ENCODE results near the gene RAB29.

Gene RAB29

GRCh38 chr1:205769641-205770365, 5.5 kb downstream of the RAB29 start:
- Mint-ChIP-seq H3K27me3 (ENCODE audit: low read depth) (peaks cover 40% of the 10 kb centered on the region), H3K4me3 (no peak overlapping the region), H3K27ac (no peak overlapping the region), H3K36me3 (ENCODE audit: low read depth) (no peaks in the 10 kb centered on the region), H3K4me1 (peaks cover 5% of the 10 kb centered on the region), H3K9me3 (no peaks in the 10 kb centered on the region)
- TF ChIP-seq CTCF (IDR thresholded peaks at IDR 0.05; ENCODE audit: unreplicated experiment in 3 of 3): no peak

GRCh38 chr1:205767248-205767647, 8.0 kb downstream of the RAB29 start:
- Mint-ChIP-seq H3K9me3 (no peaks in the 10 kb centered on the region), H3K27me3 (ENCODE audit: low read depth) (peaks cover 16% of the 10 kb centered on the region), H3K36me3 (ENCODE audit: low read depth) (no peaks in the 10 kb centered on the region), H3K4me3 (no peak overlapping the region), H3K27ac (no peak overlapping the region), H3K4me1 (no peaks in the 10 kb centered on the region)
- no peak for TF ChIP-seq CTCF (IDR thresholded peaks at IDR 0.05; ENCODE audit: unreplicated experiment in 3 of 3)

- Mint-ChIP-seq H3K4me3 (no peak overlapping the region), H3K9me3 (no peaks in the 10 kb centered on the region), H3K27me3 (ENCODE audit: low read depth) (peaks cover 9% of the 10 kb centered on the region), H3K36me3 (ENCODE audit: low read depth) (no peaks in the 10 kb centered on the region), H3K4me1 (no peaks in the 10 kb centered on the region), H3K27ac (no peak overlapping the region)
- no peak for TF ChIP-seq CTCF (IDR thresholded peaks at IDR 0.05; ENCODE audit: unreplicated experiment in 3 of 3)
These were observed 8.7 kb downstream of the RAB29 start for GRCh38 chr1:205766570-205766969.

- no peak overlapping the region for H3K4me3 Mint-ChIP-seq
- H3K4me1 Mint-ChIP-seq: no peaks in the 10 kb centered on the region
- H3K27me3 Mint-ChIP-seq (ENCODE audit: low read depth): peaks cover 5% of the 10 kb centered on the region
- TF ChIP-seq CTCF (IDR thresholded peaks at IDR 0.05; ENCODE audit: unreplicated experiment in 3 of 3): no peak
- no peaks in the 10 kb centered on the region for H3K36me3 Mint-ChIP-seq (ENCODE audit: low read depth)
- H3K9me3 Mint-ChIP-seq: no peaks in the 10 kb centered on the region
- H3K27ac Mint-ChIP-seq: no peak overlapping the region
These were observed 9.2 kb downstream of the RAB29 start for GRCh38 chr1:205766038-205766437.

- no peaks in the 10 kb centered on the region for H3K27me3 Mint-ChIP-seq (ENCODE audit: low read depth)
- H3K9me3 Mint-ChIP-seq: peaks cover 2% of the 10 kb centered on the region
- H3K36me3 Mint-ChIP-seq (ENCODE audit: low read depth): no peaks in the 10 kb centered on the region
- no peak overlapping the region for H3K27ac Mint-ChIP-seq
- H3K4me3 Mint-ChIP-seq: no peak overlapping the region
- no peaks in the 10 kb centered on the region for H3K4me1 Mint-ChIP-seq
- no peak for TF ChIP-seq CTCF (IDR thresholded peaks at IDR 0.05; ENCODE audit: unreplicated experiment in 3 of 3)
These were observed 10.7 kb downstream of the RAB29 start for GRCh38 chr1:205764578-205764977.

- H3K4me1 Mint-ChIP-seq: no peaks in the 10 kb centered on the region
These were observed 11.3 kb downstream of the RAB29 start for GRCh38 chr1:205763980-205764379.

More at GRCh38 chr1:205763980-205764379, 11.3 kb downstream of the RAB29 start:
- H3K36me3 Mint-ChIP-seq (ENCODE audit: low read depth): no peaks in the 10 kb centered on the region
- H3K9me3 Mint-ChIP-seq: peaks cover 2% of the 10 kb centered on the region
- no peak for TF ChIP-seq CTCF (IDR thresholded peaks at IDR 0.05; ENCODE audit: unreplicated experiment in 3 of 3)
- no peaks in the 10 kb centered on the region for H3K27me3 Mint-ChIP-seq (ENCODE audit: low read depth)
- H3K27ac Mint-ChIP-seq: no peak overlapping the region
- H3K4me3 Mint-ChIP-seq: no peak overlapping the region

All from nephron (organoid).